Eye (tissue), 1 donor: ENCODE measurements around the gene ADAMTS2.

Experiments
- DNase-seq: peaks from one replicate; pipeline ENCODE4 v3.0.0-alpha.2; 2015

Gene ADAMTS2

GRCh38 chr5:179251276-179251969 is 93.8 kb downstream of the ADAMTS2 start:
- no peak for DNase-seq

DNA sequence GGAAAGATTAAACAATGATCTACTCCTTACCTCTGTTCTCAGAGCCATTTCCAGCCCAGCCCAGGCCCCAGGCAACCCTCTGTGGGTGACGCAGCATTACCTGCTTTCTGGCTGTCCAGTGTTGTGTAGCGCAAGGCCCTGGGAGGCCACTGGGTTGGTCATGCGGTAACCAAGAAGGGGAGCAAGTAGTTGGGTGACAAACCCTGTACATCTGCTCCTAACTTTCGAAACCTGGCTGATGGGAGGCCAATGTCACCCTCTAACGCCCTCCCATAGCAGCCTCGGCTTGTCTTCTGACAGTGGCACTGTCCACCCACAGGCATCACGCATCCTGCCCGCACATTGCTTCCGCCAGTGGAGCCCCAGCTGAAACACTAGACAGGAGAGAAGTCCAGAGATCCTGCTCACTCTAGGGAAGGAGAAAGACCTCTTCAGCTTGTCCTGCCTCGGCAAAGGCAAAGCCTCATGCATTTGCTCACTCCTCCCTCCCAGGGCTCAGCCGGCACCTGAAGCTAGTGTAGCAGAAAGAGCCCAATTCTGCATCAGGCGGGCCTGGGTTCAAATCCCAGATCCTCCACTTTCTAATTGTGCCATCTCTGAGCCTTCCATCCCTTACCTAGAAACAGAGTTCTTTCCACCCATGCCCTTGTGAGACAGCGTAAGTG is 94.6 kb downstream of the ADAMTS2 start:
- no peak for DNase-seq

DNA sequence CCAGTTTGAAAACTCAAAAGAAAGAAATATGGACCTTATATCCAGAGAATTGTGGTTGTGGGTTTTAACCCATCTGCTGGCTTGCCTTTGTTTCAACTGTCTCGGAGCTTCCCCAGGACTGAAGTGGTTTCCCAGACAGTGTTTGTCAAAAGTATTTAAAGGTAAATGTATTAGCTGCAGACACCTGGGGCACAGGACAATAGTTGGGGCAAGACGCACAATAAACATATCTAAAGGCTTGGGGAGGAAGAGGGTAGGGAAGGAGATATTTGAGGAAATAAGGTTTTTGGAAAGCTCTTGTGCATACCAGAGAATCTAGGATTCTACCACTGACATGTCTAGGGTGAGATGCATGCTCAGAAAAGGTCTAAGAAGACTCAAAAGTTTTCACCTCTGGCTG is 99.0 kb downstream of the ADAMTS2 start:
- no peak for DNase-seq

- DNase-seq = no peak
Measured at GRCh38 chr5:179245031-179245430, 100.2 kb downstream of the ADAMTS2 start.

DNA sequence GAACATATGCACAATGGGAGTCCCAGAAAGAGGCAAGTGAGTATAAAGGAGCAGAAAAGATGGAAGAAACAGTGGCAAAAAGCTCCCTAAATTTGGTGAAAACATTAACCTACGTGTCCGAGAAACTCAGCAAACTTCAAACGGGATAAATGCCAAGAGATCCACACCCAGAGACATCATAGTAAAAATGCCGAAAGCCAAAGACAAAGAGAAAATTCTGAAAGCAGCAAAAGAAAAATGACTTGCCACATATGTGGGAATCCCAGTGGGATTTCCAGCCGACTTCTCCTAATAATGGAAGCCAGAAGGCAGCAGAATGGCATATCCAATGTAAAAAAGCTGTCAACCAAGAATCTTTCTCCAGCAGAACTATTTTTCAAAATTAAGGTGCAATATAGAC is 101.2 kb downstream of the ADAMTS2 start:
- no peak for DNase-seq

GRCh38 chr5:179243333-179243732 is 101.9 kb downstream of the ADAMTS2 start:
- DNase-seq = peak; percentile 62

DNA sequence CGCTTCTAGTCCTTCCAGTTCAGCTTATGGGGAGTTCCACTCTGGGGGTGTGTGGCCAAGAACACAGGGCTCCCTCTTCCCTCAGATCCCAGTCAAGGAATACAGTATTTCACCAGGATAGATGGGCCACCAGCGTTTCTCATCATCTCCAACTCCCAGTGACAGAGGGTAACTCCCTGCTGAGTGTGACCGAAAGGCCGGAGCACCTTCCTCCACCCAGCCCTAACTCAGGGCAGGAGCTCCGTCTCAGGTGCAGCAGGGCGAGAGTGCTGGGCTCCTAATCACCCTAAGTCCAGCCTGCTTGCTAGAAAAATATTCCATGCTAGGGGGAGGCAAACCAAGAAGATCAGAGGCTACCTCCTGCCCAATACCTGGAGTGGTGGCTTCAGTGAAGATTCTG is 102.6 kb downstream of the ADAMTS2 start:
- DNase-seq = no peak

DNA sequence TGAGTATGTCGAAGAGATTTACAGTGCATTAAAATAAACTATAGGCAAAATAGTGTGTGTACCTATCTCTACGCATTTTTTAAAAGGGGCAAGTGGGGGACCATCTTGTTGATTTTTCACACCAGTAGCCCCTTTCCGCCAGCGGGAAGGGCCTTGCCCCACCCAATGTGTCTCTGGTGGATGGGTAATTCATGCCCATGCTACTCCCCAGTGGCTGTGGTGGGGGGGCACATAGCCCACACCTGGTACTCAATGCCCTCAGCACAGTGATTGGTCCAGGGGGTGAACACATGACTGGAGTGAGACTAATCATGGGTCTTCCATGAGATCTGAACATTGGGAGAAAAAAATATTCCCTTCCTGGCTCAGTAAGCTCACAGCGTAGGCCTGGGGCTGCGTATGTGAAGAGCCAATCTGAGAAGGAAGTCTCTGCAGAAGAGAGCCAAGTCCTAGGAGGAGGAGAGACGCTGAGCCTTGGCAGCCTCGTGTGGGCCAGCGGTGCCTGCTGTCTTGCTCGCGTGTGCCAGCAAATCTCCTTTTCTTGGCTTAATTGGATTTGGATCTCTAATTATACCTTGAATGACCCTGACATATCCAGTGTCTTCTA is 103.4 kb downstream of the ADAMTS2 start:
- no peak for DNase-seq

DNA sequence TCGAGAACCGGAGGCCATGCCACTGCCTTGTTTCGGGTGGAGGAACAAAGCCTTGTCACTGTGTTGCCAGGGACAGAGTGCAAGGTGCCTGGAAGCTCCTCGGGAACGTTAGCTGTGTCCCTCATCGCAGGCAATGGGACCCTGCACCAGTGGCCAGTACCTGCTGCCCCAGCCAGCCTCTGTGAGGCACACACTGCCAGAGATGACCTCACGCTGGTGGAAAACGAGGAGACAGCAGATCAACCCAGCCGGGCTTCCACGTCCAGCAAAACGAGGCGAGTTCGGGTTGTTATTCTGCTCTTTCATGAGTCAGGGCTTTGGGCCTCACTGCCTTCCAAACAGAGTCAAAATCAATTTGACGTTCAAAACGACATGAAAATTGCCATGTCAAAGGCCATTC is 104.1 kb downstream of the ADAMTS2 start:
- no peak for DNase-seq

- DNase-seq = no peak
Measured at GRCh38 chr5:179240561-179240960, 104.7 kb downstream of the ADAMTS2 start.

- no peak for DNase-seq
Measured at GRCh38 chr5:179239256-179240135, 105.8 kb downstream of the ADAMTS2 start.

DNA sequence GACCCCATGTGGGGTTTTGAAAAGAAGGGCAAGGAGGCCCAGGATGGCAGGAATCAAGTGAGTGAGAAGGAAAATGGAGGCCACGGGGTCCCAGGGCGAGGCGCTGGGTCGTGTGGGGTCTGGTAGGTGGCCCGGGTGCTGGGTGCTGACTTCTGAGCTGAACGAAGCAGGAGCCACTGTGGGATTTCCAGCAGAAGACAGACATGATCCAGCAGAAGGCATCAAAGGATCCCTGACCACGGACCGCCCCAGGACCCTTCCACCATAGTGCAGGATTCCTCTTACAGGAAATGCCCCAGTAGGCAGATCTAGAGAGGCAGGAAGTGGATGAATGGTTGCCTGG is 106.7 kb downstream of the ADAMTS2 start:
- no peak for DNase-seq

- no peak for DNase-seq
Measured at GRCh38 chr5:179237770-179238627, 107.3 kb downstream of the ADAMTS2 start.

DNA sequence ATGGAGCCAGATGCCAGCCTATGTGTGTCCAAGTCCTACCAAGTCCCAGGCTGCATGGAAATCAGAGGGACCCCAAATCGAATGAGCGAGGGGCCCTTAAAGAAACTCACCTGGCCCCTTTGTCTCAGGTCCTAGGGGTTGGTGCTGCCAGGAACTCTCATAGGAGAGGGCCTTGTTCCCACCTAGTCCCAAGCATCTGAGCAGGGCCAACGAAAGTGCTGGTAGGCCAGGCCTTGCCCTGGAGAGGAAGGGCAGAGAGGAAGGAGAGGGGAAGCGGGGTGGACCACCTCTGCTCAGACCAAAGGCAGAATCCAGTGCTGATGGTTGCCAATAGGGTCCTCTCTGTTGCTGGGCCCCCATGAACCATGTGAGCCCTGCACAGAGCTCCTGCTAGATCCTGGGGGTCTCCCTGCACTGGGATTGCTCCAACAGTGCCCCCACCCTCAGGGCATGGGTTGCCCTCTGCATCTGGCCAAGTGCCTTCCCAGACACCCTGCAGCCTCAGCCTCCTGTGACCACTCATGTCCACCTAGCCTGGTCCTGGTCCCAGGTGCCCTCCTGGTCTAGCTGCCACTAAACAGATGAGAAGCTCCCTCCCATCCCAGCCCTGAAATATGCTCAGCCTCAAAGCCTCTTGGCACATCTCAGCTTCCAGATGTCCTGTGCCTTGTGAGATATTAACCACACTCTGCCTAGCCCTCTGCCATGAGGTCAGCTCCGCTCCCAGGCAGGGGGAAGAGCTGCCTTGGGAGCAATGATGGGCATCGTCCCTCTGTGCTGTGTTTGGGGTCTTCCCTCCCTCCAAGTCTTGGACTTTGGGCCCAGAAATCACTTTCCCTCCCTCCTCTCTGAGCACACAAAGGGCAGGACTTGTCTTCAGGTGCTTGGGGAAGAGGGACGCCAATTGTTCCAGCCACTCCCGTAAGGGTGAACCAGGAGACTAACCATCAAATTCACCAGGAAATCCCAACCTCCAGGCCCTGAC is 109.6 kb downstream of the ADAMTS2 start:
- DNase-seq = no peak

GRCh38 chr5:179234563-179235135 is 110.6 kb downstream of the ADAMTS2 start:
- DNase-seq = no peak

- no peak for DNase-seq
Measured at GRCh38 chr5:179233909-179234562, 111.2 kb downstream of the ADAMTS2 start.

GRCh38 chr5:179232091-179232735 is 113.0 kb downstream of the ADAMTS2 start:
- no peak for DNase-seq

DNA sequence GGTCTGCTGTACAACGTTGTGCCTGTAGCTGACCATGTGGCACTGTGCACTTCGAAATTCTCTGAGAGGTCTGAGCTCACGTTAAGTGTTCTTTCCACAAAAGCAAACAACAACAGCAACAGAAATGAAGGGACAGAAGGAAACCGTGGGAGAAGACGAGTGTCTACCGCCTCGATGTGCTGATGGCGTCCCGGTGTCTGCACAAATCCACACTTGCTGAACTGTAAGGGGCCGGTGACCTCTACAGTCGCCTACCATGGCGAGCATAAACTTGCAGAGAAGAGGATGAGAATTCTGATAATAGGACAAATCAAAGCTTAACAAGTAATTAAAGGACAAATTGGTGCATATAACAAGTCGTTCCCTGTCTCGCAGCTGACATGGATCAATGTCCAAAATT is 114.0 kb downstream of the ADAMTS2 start:
- DNase-seq = no peak

- DNase-seq = no peak
Measured at GRCh38 chr5:179230061-179230461, 115.2 kb downstream of the ADAMTS2 start.
